ENCODE data around the gene AGRP.

GRCh38 chr16:67528870-67529581, 45.7 kb upstream of the AGRP start:
- TF ChIP-seq, protein P1, sequence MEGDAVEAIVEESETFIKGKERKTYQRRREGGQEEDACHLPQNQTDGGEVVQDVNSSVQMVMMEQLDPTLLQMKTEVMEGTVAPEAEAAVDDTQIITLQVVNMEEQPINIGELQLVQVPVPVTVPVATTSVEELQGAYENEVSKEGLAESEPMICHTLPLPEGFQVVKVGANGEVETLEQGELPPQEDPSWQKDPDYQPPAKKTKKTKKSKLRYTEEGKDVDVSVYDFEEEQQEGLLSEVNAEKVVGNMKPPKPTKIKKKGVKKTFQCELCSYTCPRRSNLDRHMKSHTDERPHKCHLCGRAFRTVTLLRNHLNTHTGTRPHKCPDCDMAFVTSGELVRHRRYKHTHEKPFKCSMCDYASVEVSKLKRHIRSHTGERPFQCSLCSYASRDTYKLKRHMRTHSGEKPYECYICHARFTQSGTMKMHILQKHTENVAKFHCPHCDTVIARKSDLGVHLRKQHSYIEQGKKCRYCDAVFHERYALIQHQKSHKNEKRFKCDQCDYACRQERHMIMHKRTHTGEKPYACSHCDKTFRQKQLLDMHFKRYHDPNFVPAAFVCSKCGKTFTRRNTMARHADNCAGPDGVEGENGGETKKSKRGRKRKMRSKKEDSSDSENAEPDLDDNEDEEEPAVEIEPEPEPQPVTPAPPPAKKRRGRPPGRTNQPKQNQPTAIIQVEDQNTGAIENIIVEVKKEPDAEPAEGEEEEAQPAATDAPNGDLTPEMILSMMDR (IDR thresholded peaks at IDR 0.05), result no peak
- TF ChIP-seq POLR2A (IDR thresholded peaks at IDR 0.05), result no peak

Data from Peyer's patch (tissue), 4 donors.